Natural killer cell treated with Interleukin-12 subunit alpha and Interleukin-12 subunit beta and Interleukin-15 and Interleukin-18, amount 100 ng/mL, for 72 hours (primary cell): ENCODE measurements around the gene MVK. TPM values are rescaled to one million over a fixed set of nuclear protein-coding genes. Genes with fewer than 3 reads are reported as not detected.
"Not testable (repeated sequence)": the region's sequence is repeated elsewhere in the genome, so short reads cannot be mapped to it uniquely, and the experiment has no call there.

Experiments
- ATAC-seq, 2 donors: fragments of 150-1000 bp; cut with Tn5 transposase in 1 of 2; sonication (Bioruptor Pico), chemical (Tn5 transposase) in 1 of 2; 2 replicates each; pipeline ENCODE4 v1.10.0; 2021
- DNase-seq: peaks from one replicate; pipeline ENCODE4 v3.0.0; 2022; ENCODE audit warnings: low spot score
- H3K27ac Mint-ChIP-seq, 2 donors: 1 replicate in 1 of 2; 2 replicates in 1 of 2; pipeline ENCODE4 v1.8.0; 2022; ENCODE audit warnings: mixed read lengths in 2 of 2, mild to moderate bottlenecking in 1 of 2, moderate library complexity in 1 of 2
- H3K27me3 Mint-ChIP-seq, 2 donors: 1 replicate in 1 of 2; 2 replicates in 1 of 2; pipeline ENCODE4 v1.8.0; 2022; ENCODE audit warnings: mixed read lengths in 2 of 2
- H3K36me3 Mint-ChIP-seq: one replicate; pipeline ENCODE4 v1.8.0; 2022; ENCODE audit warnings: mixed read lengths
- H3K4me1 Mint-ChIP-seq, 2 donors: 1 replicate in 1 of 2; 2 replicates in 1 of 2; pipeline ENCODE4 v1.8.0; 2022; ENCODE audit warnings: low read depth in 2 of 2, mixed read lengths in 2 of 2, mild to moderate bottlenecking in 1 of 2
- H3K4me3 Mint-ChIP-seq: one replicate; pipeline ENCODE4 v1.8.0; 2022; ENCODE audit warnings: mixed read lengths
- H3K9me3 Mint-ChIP-seq: 2 replicates; pipeline ENCODE4 v1.8.0; 2022; ENCODE audit warnings: mixed read lengths
- total RNA-seq, 2 donors: library from RNA; stranded (reverse); gene quantifications; one replicate each; pipeline ENCODE4 v1.2.3, GENCODE V29; 2022

Gene MVK
- total RNA-seq, 2 donors from 2014 or later = 23.1 to 27.5 TPM

GRCh38 chr12:109592905-109593272 is 19.3 kb downstream of the MVK start:
- DNase-seq (no peak), ATAC-seq (no peak)
- no peak overlapping the region for H3K27ac Mint-ChIP-seq

GRCh38 chr12:109594556-109595317 is 21.1 kb downstream of the MVK start:
- Mint-ChIP-seq H3K27me3 (no peaks in the 10 kb centered on the region), H3K4me3 (no peak overlapping the region), H3K36me3 (no peaks in the 10 kb centered on the region), H3K27ac (no peak overlapping the region), H3K9me3 (no peaks in the 10 kb centered on the region), H3K4me1 (peaks cover 19% of the 10 kb centered on the region in 2 donors)
- ATAC-seq (no peak), DNase-seq (no peak)

More at GRCh38 chr12:109592905-109593272, 19.3 kb downstream of the MVK start:
- Mint-ChIP-seq H3K36me3 (no peaks in the 10 kb centered on the region), H3K27me3 (no peaks in the 10 kb centered on the region), H3K4me1 (peaks cover 15 to 16% of the 10 kb centered on the region in 2 donors), H3K9me3 (no peaks in the 10 kb centered on the region), H3K4me3 (no peak overlapping the region)

GRCh38 chr12:109595321-109595902 is 21.8 kb downstream of the MVK start:
- Mint-ChIP-seq H3K4me3 (no peak overlapping the region), H3K4me1 (peaks cover 19% of the 10 kb centered on the region in 2 donors), H3K27me3 (no peaks in the 10 kb centered on the region), H3K9me3 (no peaks in the 10 kb centered on the region), H3K27ac (no peak overlapping the region), H3K36me3 (no peaks in the 10 kb centered on the region)
- ATAC-seq (peak; percentile 67 to 72), DNase-seq (no peak)

- Mint-ChIP-seq H3K27me3 (no peaks in the 10 kb centered on the region), H3K4me1 (peaks cover 19% of the 10 kb centered on the region in 2 donors), H3K9me3 (no peaks in the 10 kb centered on the region), H3K36me3 (no peaks in the 10 kb centered on the region), H3K4me3 (no peak overlapping the region), H3K27ac (no peak overlapping the region)
- ATAC-seq (no peak), DNase-seq (no peak)
Measured at GRCh38 chr12:109596418-109597244, 23.0 kb downstream of the MVK start.

- no peaks in the 10 kb centered on the region for H3K27me3 Mint-ChIP-seq
- H3K27ac Mint-ChIP-seq = no peak overlapping the region
- H3K4me3 Mint-ChIP-seq = no peak overlapping the region
- H3K4me1 Mint-ChIP-seq = peaks cover 19% of the 10 kb centered on the region in 2 donors
- no peaks in the 10 kb centered on the region for H3K9me3 Mint-ChIP-seq
- H3K36me3 Mint-ChIP-seq = no peaks in the 10 kb centered on the region
- no peak for DNase-seq
- no peak for ATAC-seq
Measured at GRCh38 chr12:109597414-109597794, 23.8 kb downstream of the MVK start.

- Mint-ChIP-seq H3K4me3 (no peak overlapping the region), H3K4me1 (peaks cover 19% of the 10 kb centered on the region in 2 donors), H3K27me3 (no peaks in the 10 kb centered on the region), H3K9me3 (no peaks in the 10 kb centered on the region), H3K36me3 (no peaks in the 10 kb centered on the region), H3K27ac (no peak overlapping the region)
- ATAC-seq (peak; percentile 41 to 62), DNase-seq (peak; percentile 80)
Measured at GRCh38 chr12:109597795-109598427, 24.3 kb downstream of the MVK start.

- Mint-ChIP-seq H3K9me3 (no peaks in the 10 kb centered on the region), H3K27me3 (no peaks in the 10 kb centered on the region), H3K4me3 (no peak overlapping the region), H3K4me1 (peaks cover 19% of the 10 kb centered on the region in 2 donors), H3K27ac (no peak overlapping the region), H3K36me3 (no peaks in the 10 kb centered on the region)
- no peak for DNase-seq
- ATAC-seq = no peak
Measured at GRCh38 chr12:109598428-109598854, 24.8 kb downstream of the MVK start.

GRCh38 chr12:109599087-109599486 is 25.5 kb downstream of the MVK start:
- DNase-seq = no peak
- Mint-ChIP-seq H3K9me3 (no peaks in the 10 kb centered on the region), H3K36me3 (no peaks in the 10 kb centered on the region), H3K4me3 (no peak overlapping the region), H3K27me3 (no peaks in the 10 kb centered on the region), H3K27ac (no peak overlapping the region), H3K4me1 (peaks cover 19 to 22% of the 10 kb centered on the region in 2 donors)
- ATAC-seq = no peak

- Mint-ChIP-seq H3K36me3 (no peaks in the 10 kb centered on the region), H3K4me1 (peaks cover 12 to 17% of the 10 kb centered on the region in 2 donors), H3K9me3 (no peaks in the 10 kb centered on the region), H3K27ac (no peak overlapping the region), H3K4me3 (no peak overlapping the region), H3K27me3 (no peaks in the 10 kb centered on the region)
- ATAC-seq (no peak), DNase-seq (no peak)
Measured at GRCh38 chr12:109600481-109600880, 26.9 kb downstream of the MVK start.

GRCh38 chr12:109600995-109601394 is 27.4 kb downstream of the MVK start:
- Mint-ChIP-seq H3K27ac (no peak overlapping the region), H3K27me3 (no peaks in the 10 kb centered on the region), H3K4me1 (peaks cover 8 to 12% of the 10 kb centered on the region in 2 donors)

GRCh38 chr12:109601557-109601956 is 28.0 kb downstream of the MVK start:
- DNase-seq (no peak), ATAC-seq (no peak)
- Mint-ChIP-seq H3K27me3 (peaks cover 0 to 2% of the 10 kb centered on the region in 2 donors), H3K36me3 (no peaks in the 10 kb centered on the region), H3K27ac (no peak overlapping the region), H3K4me3 (no peak overlapping the region), H3K4me1 (peaks cover 8 to 12% of the 10 kb centered on the region in 2 donors), H3K9me3 (no peaks in the 10 kb centered on the region)

More at GRCh38 chr12:109600995-109601394, 27.4 kb downstream of the MVK start:
- no peak for DNase-seq
- Mint-ChIP-seq H3K36me3 (no peaks in the 10 kb centered on the region), H3K9me3 (no peaks in the 10 kb centered on the region), H3K4me3 (no peak overlapping the region)
- no peak for ATAC-seq

GRCh38 chr12:109602132-109602531 is 28.5 kb downstream of the MVK start:
- not testable (repeated sequence) for H3K36me3 Mint-ChIP-seq, H3K9me3 Mint-ChIP-seq, H3K27me3 Mint-ChIP-seq, ATAC-seq, H3K27ac Mint-ChIP-seq, DNase-seq, H3K4me3 Mint-ChIP-seq
- peaks cover 8 to 12% of the 10 kb centered on the region in 2 donors for H3K4me1 Mint-ChIP-seq

- Mint-ChIP-seq H3K27ac (no peak overlapping the region), H3K9me3 (no peaks in the 10 kb centered on the region), H3K4me1 (peaks cover 0 to 8% of the 10 kb centered on the region in 2 donors), H3K27me3 (peaks cover 0 to 9% of the 10 kb centered on the region in 2 donors), H3K4me3 (no peak overlapping the region), H3K36me3 (no peaks in the 10 kb centered on the region)
- no peak for ATAC-seq
- no peak for DNase-seq
Measured at GRCh38 chr12:109604132-109604585, 30.6 kb downstream of the MVK start.
